Measurements from ENCODE around the gene DNAAF5.

DNA sequence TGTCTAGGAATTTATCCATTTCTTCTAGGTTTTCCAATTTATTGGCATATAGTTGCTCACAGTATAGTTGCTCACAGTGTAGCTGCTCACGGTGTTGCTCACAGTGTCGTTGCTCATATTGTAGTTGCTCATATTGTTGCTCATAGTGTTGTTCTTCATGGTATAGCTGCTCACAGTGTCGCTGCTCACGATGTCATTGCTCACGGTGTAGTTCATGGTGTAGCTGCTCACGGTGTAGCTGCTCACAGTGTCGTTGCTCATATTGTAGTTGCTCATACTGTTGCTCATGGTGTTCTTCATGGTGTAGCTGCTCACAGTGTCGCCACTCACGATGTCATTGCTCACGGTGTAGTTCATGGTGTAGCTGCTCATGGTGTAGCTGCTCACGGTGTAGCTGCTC is 8.3 kb downstream of the DNAAF5 start:
- TF ChIP-seq, protein P1, sequence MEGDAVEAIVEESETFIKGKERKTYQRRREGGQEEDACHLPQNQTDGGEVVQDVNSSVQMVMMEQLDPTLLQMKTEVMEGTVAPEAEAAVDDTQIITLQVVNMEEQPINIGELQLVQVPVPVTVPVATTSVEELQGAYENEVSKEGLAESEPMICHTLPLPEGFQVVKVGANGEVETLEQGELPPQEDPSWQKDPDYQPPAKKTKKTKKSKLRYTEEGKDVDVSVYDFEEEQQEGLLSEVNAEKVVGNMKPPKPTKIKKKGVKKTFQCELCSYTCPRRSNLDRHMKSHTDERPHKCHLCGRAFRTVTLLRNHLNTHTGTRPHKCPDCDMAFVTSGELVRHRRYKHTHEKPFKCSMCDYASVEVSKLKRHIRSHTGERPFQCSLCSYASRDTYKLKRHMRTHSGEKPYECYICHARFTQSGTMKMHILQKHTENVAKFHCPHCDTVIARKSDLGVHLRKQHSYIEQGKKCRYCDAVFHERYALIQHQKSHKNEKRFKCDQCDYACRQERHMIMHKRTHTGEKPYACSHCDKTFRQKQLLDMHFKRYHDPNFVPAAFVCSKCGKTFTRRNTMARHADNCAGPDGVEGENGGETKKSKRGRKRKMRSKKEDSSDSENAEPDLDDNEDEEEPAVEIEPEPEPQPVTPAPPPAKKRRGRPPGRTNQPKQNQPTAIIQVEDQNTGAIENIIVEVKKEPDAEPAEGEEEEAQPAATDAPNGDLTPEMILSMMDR (IDR thresholded peaks at IDR 0.05): no peak
- TF ChIP-seq POLR2A (IDR thresholded peaks at IDR 0.05): no peak
